ENCODE results near the gene RALGPS2.

Gene RALGPS2

DNA sequence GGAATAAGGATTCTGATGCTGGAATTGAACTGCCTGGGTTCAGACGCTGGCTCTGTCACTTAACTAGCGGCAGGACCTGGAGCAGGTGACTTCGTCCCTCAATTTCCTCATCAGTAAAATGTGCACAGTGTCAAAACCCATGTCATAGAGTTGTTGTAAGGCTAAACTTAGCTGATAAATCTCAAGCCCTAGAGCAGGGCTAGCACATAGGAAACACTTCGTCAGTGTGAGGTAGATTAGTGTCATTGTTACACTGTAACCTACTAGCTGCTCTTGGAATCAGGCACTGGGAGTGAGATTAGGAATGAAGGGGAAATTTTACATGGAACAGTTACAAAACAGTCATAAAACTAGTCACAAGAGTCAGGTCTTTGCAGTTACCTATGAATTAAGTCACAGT, 202.0 kb downstream of the RALGPS2 start:
- DNase-seq: no peak

GRCh38 chr1:178928041-178928440, 203.0 kb downstream of the RALGPS2 start:
- DNase-seq: no peak

GRCh38 chr1:178928976-178929375, 203.9 kb downstream of the RALGPS2 start:
- DNase-seq: no peak

DNA sequence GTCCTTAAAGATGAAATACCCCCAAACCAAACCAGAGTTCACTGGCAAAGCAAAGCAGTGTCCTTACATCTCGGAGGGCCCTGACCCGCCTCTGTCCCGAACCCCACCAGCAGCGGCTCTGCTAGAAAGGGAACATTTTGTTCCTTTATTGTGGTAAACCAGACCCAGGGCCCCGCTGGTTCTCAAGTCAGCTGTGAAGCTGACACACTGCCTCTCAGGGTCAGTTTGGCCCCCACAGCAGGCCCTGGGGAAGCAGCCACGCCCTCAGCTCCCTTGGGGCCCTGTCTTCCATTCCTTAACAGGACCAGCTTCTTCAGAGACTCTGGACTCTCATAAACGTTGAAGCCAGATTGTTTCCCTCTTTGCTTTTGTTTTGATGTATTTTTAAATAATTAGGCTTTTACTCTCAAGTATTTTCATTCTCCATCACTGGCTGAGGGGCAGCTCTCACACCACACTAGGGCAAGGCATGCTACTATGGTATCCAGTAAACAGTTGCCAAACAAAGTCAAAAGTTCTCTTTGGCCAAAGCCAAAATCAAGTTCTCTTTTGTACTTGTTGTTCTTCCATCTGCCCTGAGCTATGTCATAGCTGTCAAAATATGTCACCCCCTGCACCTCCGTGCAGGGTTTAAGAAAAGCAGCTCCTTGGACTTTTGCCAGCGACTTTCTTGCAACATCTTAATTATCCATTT, 207.0 kb downstream of the RALGPS2 start:
- no peak for DNase-seq

GRCh38 chr1:178932552-178932906, 207.5 kb downstream of the RALGPS2 start:
- no peak for DNase-seq

DNA sequence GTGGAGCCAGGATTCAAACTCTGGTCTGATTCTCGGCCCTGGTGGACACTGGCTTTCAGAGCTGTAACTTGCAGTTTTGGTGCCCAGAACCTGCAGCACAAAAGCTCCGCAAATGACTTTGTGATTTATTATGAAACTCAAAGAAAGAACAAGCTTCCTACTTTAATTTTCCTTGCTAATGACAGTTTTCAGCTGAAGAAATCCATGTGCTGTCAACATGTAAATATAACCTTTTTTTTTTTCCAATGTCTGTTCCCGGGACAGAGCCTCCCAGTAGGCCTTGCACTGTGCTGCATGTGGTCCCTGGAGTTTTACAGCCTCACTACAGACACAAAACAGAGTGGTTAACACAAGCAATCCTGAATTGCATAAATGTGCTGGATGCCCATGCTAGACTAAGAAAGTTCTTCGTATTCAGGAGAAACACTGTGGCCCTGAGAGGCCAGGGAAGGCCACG, 208.1 kb downstream of the RALGPS2 start:
- DNase-seq: no peak

DNA sequence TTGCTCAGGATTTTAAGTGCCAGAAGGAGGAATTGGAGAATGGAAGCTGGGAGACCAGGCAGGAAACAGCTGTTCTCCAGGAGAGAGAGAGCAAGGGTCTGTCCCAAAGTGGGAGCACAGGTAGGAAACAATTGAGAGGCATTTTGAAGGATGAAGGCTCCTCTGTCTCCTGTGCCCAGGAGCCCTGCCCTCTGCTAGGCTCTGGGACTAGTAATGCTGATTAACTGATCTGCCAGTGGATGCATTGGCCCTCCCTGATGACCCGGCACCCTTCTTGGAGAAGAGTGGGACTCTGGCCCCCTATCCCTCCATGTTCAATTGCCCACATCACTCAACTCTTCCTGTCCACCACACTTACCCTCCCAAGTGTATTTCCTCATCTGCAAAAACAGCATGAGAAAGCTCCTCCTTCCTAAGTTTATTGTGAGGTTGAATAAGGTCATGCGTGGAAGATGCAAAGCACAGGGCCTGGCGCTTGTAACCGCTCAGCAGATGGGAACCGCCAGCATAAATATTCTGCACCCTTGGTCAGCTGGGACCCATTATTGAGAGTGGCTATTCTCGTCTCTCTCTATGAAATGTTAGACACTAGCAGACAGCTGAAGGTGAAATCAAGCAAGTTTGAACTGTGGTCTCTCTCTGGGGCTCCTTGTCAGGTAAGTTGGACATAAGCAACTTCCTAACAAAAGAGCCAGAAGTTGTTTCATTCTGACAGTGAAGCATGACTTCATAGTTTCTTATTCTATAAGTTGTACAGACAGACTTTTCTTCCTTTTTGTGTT, 208.9 kb downstream of the RALGPS2 start:
- DNase-seq: no peak

DNA sequence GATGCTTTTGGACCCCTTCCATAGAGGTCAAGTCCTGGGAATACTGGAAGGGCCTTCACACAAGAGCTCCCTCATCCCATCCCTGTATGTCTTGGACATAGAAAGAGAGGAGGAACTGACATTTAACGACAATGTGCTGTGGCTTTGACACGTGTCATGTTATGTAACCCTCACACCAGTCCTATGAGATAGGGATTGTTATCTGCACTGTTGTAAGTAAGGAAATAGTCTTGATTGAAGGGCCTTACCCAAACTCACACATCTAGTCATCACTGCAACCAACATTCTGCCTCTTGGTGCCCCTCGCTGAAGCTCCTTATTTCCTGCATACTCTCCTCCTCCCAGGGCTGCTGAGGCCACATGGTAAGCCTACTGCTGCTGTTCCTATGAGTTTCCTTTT, 209.5 kb downstream of the RALGPS2 start:
- DNase-seq: no peak

GRCh38 chr1:178935610-178936009, 210.6 kb downstream of the RALGPS2 start:
- DNase-seq: no peak

DNA sequence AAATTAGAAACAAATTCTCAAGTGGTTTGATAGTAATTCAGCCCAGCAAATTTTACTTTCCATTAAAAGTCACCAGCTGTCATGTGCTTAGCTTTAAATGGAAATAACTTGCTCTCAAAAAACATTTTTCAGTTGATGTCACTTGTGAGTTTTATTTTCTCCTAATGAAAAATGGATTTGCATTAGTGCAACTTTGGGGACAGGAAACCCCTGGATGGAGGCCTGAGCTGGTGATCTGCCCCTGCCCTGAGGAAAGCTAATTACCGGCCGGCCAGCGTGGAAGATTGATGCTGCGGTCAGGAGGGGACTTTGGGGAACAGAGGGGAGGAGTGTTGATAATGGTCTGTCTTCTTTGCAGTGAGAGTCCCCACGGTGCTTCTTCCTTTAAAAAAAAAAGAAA, 212.7 kb downstream of the RALGPS2 start:
- no peak for DNase-seq

- DNase-seq: no peak
Measured at GRCh38 chr1:178938101-178938958, 213.3 kb downstream of the RALGPS2 start.

GRCh38 chr1:178938959-178939317, 213.9 kb downstream of the RALGPS2 start:
- DNase-seq: no peak

DNA sequence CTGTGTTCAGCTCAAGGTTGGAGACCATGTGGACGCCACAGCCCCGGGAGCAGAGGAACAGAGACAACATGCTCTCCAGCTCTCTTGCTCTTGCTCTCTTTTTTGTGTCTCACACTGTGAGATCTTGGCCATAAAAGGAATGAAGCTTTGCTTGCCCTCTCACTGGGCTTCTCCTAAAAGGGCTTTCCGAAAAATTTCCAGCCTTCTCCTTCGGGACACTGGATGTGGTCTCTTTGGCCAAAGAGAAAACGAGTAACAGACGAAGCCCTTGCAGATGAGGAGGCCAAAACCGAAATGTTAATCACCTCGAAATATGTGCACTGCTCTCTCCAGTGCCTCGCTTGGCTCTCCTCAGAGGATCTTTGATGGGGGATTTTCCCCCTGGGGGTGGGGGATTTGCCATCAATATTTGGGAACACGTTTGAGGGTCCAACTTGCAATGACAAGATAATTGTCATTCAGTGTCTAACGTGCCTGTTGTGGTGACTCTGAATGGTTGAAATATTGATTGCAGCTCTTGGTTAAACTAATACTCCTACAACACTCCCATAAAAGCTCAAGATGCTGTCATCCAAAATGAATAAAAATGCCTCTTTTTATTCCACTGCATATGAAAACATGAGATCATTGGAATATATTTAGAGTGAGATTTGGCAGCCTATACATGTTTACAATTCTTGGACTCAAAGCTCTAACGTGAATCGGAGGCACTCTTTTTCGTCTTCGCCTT, 214.5 kb downstream of the RALGPS2 start:
- no peak for DNase-seq

DNA sequence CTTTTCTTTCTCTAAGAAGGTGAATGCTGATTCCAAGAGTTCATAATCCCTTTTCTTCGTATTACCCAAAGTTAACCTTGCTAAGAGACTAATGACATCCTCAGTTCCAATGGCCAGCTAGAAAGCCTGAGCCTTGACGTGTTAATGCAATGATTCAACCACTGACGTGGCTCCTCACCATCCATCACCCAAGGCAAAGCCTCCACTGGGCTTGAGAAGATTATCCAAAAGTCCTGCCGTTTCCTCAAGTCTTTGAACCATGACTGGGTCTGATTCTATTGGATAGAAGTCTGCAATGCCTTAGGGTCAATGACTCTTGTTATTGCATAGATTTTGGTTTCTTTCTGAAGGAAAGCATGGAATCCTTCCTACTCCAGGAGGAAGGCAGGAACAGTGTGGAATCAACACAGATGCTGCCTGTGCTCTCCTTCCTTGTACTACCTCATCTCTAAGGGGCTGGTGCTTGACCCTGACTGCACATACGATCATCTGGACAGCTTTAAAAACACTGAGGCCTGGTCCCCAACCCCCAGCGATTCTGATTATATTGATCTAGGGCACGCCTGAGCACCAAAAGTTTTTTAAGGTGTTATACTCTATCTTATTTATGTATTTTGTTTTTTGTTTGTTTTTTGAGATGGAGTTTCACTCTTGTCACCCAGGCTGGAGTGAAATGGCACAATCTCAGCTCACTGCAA, 215.2 kb downstream of the RALGPS2 start:
- DNase-seq: no peak

GRCh38 chr1:178941261-178941689, 216.2 kb downstream of the RALGPS2 start:
- DNase-seq: no peak

DNA sequence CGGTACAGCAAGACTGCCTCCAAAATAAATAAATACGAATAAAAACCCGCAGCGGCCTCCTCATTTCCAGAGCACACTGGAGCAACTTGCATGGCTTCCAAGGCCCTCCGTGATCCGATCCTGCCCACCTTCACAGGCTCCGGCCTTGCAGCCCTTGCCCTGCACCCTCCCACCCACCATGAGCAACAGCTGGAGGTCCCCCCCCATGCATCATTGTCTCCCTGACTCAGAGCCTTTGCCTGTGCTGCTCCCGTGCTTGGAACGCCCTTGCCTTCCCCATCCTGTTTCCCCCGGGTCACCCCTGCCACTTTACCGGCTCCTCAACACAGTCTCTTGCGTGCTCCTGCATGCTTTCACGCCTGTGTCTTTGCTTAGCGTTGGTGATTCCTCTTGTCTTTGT, 216.8 kb downstream of the RALGPS2 start:
- no peak for DNase-seq

GRCh38 chr1:178942285-178943198, 217.5 kb downstream of the RALGPS2 start:
- no peak for DNase-seq

GRCh38 chr1:178944729-178945128, 219.7 kb downstream of the RALGPS2 start:
- DNase-seq: no peak

DNA sequence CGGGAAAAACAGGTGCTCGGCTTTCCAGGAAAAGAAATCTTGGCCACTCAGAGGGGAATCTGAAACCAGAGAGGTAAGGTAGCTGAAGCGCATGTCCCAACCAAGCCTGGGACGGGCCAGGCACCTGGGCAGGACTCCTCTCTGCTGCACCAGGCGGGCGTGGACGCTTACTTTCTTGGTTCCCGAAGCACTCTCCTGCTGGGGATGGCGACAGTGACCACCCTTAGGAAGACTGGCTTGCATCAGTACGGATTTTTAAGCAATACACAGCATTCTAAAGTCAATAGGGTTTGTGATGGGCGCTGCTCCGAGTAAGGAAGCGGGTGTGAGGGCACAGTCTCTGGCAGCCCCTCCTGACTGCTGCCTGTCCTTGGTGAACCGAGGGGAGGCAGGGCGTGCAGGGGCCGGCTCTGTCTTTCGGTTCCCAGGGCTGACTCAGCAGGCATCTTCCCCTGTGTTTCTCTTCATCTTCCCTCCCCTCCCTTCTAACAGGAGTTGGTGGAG, 220.8 kb downstream of the RALGPS2 start:
- no peak for DNase-seq

GRCh38 chr1:178946416-178946815, 221.4 kb downstream of the RALGPS2 start:
- DNase-seq: no peak
